HepG2 (cell line): ENCODE results near the gene FMNL2. TPM values are rescaled to one million over a fixed set of nuclear protein-coding genes. Genes with fewer than 3 reads are reported as not detected.

ENCODE experiments used
- HDAC2 ChIP-seq: sonication (generic); formaldehyde crosslinking; IDR thresholded peaks from 2 replicates; pipeline ENCODE4 v1.4.0; 2020; ENCODE audit warnings: missing genetic modification reagents
- HMGXB3 ChIP-seq: sonication (generic); formaldehyde crosslinking; IDR thresholded peaks from 2 replicates; pipeline ENCODE4 v1.4.0; 2020; ENCODE audit warnings: missing genetic modification reagents, borderline replicate concordance
- KLF11 ChIP-seq: IDR thresholded peaks from 2 replicates; pipeline ENCODE4 v1.6.1; 2016; ENCODE audit warnings: missing compliant biosample characterization
- NFYB ChIP-seq: sonication (generic); formaldehyde crosslinking; IDR thresholded peaks from 2 replicates; pipeline ENCODE4 v1.4.0; 2020; ENCODE audit warnings: missing genetic modification reagents
- RNF2 ChIP-seq: fragments of 450-650 bp; conservative IDR thresholded peaks from 2 replicates; pipeline ENCODE4 v1.6.1; 2016; ENCODE audit warnings: low read depth
- SMC3 ChIP-seq: IDR thresholded peaks from 2 replicates; pipeline ENCODE4 v1.6.1; 2011; ENCODE audit warnings: low read length, improper control_type of control experiment
- THAP7 ChIP-seq: sonication (generic); formaldehyde crosslinking; IDR thresholded peaks from 2 replicates; pipeline ENCODE4 v1.8.1; 2023; ENCODE audit warnings: mild to moderate bottlenecking, missing genetic modification reagents
- ZBTB2 ChIP-seq: sonication (generic); formaldehyde crosslinking; IDR thresholded peaks from 2 replicates; pipeline ENCODE4 v1.8.0; 2022; ENCODE audit warnings: low read depth, missing genetic modification reagents
- ZNF10 ChIP-seq: sonication (generic); formaldehyde crosslinking; IDR thresholded peaks from 2 replicates; pipeline ENCODE4 v1.4.0; 2020; ENCODE audit warnings: mild to moderate bottlenecking, low read depth, missing genetic modification reagents, borderline replicate concordance
- ZNF614 ChIP-seq: IDR thresholded peaks from 2 replicates; pipeline ENCODE4 v1.6.1; 2018; ENCODE audit warnings: missing biosample characterization, missing genetic modification reagents, inconsistent platforms, borderline replicate concordance
- ZNF619 ChIP-seq: sonication (generic); formaldehyde crosslinking; IDR thresholded peaks from 2 replicates; pipeline ENCODE4 v1.4.0; 2020; ENCODE audit warnings: mild to moderate bottlenecking, missing genetic modification reagents
- ZNF776 ChIP-seq: sonication (generic); formaldehyde crosslinking; IDR thresholded peaks from 2 replicates; pipeline ENCODE4 v1.4.0; 2020; ENCODE audit warnings: mild to moderate bottlenecking, missing genetic modification reagents
- polyA plus RNA-seq, 8 experiments: library from polyadenylated mRNA; depleted of rRNA in 3 of 8; stranded (reverse) in 7 of 8; unstranded in 1 of 8; fragments of >200 nt; fragmentation: Illumina TruSeq in 4 of 8; extraction: Trizol in 4 of 8; gene quantifications; 2 replicates each; pipeline versions ENCODE4 v1.2.1 to v1.2.3, GENCODE V29; 2011 to 2016; ENCODE audit warnings: low read depth in 4 of 8, missing spikeins in 1 of 8, mixed read lengths in 1 of 8; ENCODE audit not compliant: insufficient read depth in 1 of 8
- total RNA-seq, 5 experiments: library from RNA; depleted of rRNA; stranded (reverse); fragments of >200 nt; fragmentation: Illumina TruSeq; extraction: Trizol; gene quantifications; 2 replicates each; pipeline ENCODE4 v1.2.3, GENCODE V29; 2016; ENCODE audit warnings: low read depth in 1 of 5
- TF ChIP-seq, protein P1 (sequence below): sonication (generic); formaldehyde crosslinking; IDR thresholded peaks from 2 replicates; pipeline ENCODE4 v1.5.1; 2020; ENCODE audit warnings: missing genetic modification reagents, mild to moderate bottlenecking, borderline replicate concordance
- TF ChIP-seq, protein P2 (sequence below): sonication (generic); formaldehyde crosslinking; conservative IDR thresholded peaks from 2 replicates; pipeline ENCODE4 v1.4.0; 2020; ENCODE audit warnings: mild to moderate bottlenecking, missing genetic modification reagents, moderate library complexity
- TF ChIP-seq, protein P3 (sequence below): sonication (generic); formaldehyde crosslinking; conservative IDR thresholded peaks from 2 replicates; pipeline ENCODE4 v1.4.0; 2020; ENCODE audit warnings: missing genetic modification reagents

Gene FMNL2
- total and polyA plus RNA-seq, 2 of the 13 experiments (the other 11 are each of a cell fraction or from before 2014, with no cell fraction given) = 66.5 to 67.7 TPM

GRCh38 chr2:152542995-152543481 is 208.1 kb downstream of the FMNL2 start (continued):
- TF ChIP-seq HMGXB3 (CRISPR knock-in tag) = no peak
- no peak for TF ChIP-seq ZNF10 (CRISPR knock-in tag)
- TF ChIP-seq, protein P1, sequence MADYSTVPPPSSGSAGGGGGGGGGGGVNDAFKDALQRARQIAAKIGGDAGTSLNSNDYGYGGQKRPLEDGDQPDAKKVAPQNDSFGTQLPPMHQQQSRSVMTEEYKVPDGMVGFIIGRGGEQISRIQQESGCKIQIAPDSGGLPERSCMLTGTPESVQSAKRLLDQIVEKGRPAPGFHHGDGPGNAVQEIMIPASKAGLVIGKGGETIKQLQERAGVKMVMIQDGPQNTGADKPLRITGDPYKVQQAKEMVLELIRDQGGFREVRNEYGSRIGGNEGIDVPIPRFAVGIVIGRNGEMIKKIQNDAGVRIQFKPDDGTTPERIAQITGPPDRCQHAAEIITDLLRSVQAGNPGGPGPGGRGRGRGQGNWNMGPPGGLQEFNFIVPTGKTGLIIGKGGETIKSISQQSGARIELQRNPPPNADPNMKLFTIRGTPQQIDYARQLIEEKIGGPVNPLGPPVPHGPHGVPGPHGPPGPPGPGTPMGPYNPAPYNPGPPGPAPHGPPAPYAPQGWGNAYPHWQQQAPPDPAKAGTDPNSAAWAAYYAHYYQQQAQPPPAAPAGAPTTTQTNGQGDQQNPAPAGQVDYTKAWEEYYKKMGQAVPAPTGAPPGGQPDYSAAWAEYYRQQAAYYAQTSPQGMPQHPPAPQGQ (CRISPR knock-in tag) = no peak
- TF ChIP-seq ZNF619 (CRISPR knock-in tag) = no peak
- TF ChIP-seq, protein P2, sequence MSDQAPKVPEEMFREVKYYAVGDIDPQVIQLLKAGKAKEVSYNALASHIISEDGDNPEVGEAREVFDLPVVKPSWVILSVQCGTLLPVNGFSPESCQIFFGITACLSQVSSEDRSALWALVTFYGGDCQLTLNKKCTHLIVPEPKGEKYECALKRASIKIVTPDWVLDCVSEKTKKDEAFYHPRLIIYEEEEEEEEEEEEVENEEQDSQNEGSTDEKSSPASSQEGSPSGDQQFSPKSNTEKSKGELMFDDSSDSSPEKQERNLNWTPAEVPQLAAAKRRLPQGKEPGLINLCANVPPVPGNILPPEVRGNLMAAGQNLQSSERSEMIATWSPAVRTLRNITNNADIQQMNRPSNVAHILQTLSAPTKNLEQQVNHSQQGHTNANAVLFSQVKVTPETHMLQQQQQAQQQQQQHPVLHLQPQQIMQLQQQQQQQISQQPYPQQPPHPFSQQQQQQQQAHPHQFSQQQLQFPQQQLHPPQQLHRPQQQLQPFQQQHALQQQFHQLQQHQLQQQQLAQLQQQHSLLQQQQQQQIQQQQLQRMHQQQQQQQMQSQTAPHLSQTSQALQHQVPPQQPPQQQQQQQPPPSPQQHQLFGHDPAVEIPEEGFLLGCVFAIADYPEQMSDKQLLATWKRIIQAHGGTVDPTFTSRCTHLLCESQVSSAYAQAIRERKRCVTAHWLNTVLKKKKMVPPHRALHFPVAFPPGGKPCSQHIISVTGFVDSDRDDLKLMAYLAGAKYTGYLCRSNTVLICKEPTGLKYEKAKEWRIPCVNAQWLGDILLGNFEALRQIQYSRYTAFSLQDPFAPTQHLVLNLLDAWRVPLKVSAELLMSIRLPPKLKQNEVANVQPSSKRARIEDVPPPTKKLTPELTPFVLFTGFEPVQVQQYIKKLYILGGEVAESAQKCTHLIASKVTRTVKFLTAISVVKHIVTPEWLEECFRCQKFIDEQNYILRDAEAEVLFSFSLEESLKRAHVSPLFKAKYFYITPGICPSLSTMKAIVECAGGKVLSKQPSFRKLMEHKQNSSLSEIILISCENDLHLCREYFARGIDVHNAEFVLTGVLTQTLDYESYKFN (CRISPR knock-in tag) = 0 out of 2 replicates have a peak, but pooled peaks have one; percentile 22
- TF ChIP-seq ZNF776 = no peak
- no peak for TF ChIP-seq THAP7 (CRISPR knock-in tag)
- no peak for TF ChIP-seq RNF2
- 0 out of 2 replicates have a peak, but pooled peaks have one; percentile 46 for TF ChIP-seq KLF11
- no peak for TF ChIP-seq ZBTB2 (CRISPR knock-in tag)
- no peak for TF ChIP-seq HDAC2 (CRISPR knock-in tag)
- TF ChIP-seq, protein P3, sequence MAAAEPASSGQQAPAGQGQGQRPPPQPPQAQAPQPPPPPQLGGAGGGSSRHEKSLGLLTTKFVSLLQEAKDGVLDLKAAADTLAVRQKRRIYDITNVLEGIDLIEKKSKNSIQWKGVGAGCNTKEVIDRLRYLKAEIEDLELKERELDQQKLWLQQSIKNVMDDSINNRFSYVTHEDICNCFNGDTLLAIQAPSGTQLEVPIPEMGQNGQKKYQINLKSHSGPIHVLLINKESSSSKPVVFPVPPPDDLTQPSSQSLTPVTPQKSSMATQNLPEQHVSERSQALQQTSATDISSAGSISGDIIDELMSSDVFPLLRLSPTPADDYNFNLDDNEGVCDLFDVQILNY (CRISPR knock-in tag) = no peak
- TF ChIP-seq SMC3 = no peak
- TF ChIP-seq ZNF614 (CRISPR knock-in tag) = 0 out of 2 replicates have a peak, but pooled peaks have one; percentile 46
- TF ChIP-seq NFYB (CRISPR knock-in tag) = no peak
